Effector memory CD4-positive, alpha-beta T cell (primary cell): ENCODE measurements around the gene COX6A1.
"Not testable (repeated sequence)": the region's sequence is repeated elsewhere in the genome, so short reads cannot be mapped to it uniquely, and the experiment has no call there.

ENCODE experiments used
- DNase-seq, 3 donors: peaks; one replicate each; pipeline ENCODE4 v3.0.0-alpha.2; 2020
- H3K27ac ChIP-seq: 2 replicates; pipeline ENCODE4 v1.7.0; 2013; ENCODE audit warnings: mild to moderate bottlenecking, low read length, moderate library complexity; ENCODE audit not compliant: insufficient read depth, poor library complexity, severe bottlenecking
- H3K27me3 ChIP-seq: replicated peaks from 2 replicates; pipeline ENCODE4 v1.7.0; 2013; ENCODE audit warnings: mild to moderate bottlenecking, low read length; ENCODE audit not compliant: insufficient read depth, control insufficient read depth, poor library complexity, severe bottlenecking
- H3K36me3 ChIP-seq: 2 replicates; pipeline ENCODE4 v1.7.0; 2013; ENCODE audit warnings: mild to moderate bottlenecking, low read length, moderate library complexity; ENCODE audit not compliant: control insufficient read depth, insufficient read depth
- H3K4me1 ChIP-seq: 2 replicates; pipeline ENCODE4 v1.7.0; 2013; ENCODE audit warnings: low read length, mild to moderate bottlenecking; ENCODE audit not compliant: control insufficient read depth, insufficient read depth, poor library complexity, severe bottlenecking
- H3K4me3 ChIP-seq: 2 replicates; pipeline ENCODE4 v1.7.0; 2013; ENCODE audit warnings: low read length, low read depth, mild to moderate bottlenecking; ENCODE audit not compliant: insufficient read depth, poor library complexity, severe bottlenecking
- H3K9me3 ChIP-seq: 2 replicates; pipeline ENCODE4 v1.7.0; 2013; ENCODE audit warnings: mild to moderate bottlenecking, low read length, moderate library complexity; ENCODE audit not compliant: control insufficient read depth

Gene COX6A1

DNA sequence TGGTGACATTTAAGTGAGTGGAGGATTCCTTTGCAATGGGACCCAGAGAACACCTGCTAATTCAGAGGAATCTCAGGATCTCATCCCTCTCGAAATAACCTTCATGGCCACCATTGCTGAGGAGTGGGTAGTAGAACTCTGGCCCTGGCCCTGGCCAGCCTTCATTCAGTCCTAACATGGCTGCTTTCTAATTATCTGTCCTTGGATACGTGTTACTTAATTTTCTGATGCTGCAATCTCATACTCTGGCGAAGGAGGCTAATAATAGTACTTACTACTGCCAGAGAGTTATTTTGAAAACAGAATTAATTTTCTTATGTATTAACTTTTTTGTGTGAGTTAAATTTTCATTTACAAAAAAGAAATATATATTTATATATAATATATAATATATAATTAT is 12.1 kb upstream of the COX6A1 start:
- H3K9me3 ChIP-seq: no peaks in the 10 kb centered on the region

GRCh38 chr12:120428597-120429229 is 9.2 kb upstream of the COX6A1 start:
- H3K9me3 ChIP-seq: no peaks in the 10 kb centered on the region
- DNase-seq: no peak
- peaks cover 3% of the 10 kb centered on the region for H3K27me3 ChIP-seq
- no peak overlapping the region for H3K4me3 ChIP-seq
- H3K36me3 ChIP-seq: no peaks in the 10 kb centered on the region
- H3K4me1 ChIP-seq: no peaks in the 10 kb centered on the region
- H3K27ac ChIP-seq: no peak overlapping the region

More for the DNA sequence above, 12.1 kb upstream of the COX6A1 start:
- Histone ChIP-seq H3K27ac (no peak overlapping the region), H3K27me3 (no peaks in the 10 kb centered on the region), H3K36me3 (no peaks in the 10 kb centered on the region), H3K4me3 (no peak overlapping the region), H3K4me1 (no peaks in the 10 kb centered on the region)
- no peak for DNase-seq

DNA sequence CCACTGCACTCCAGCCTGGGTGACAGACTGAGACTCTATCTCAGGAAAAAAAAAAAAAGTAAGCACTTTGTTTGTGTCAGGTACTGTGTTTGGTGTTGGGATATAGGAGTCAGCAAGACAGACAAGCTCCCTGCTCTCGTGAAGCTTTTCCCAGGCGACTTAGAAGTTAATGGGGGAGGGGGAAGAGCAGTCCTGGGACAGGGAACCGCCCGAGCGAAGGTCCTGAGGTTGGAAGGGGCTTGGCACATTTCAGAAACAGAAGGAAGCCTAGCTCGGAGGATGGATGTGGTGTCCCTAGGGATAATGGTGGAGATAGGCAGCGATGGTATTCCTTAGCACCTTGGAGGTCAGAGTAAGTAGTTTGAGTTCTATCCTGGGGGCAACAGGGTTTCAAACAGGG is 8.5 kb upstream of the COX6A1 start:
- H3K9me3 ChIP-seq: no peaks in the 10 kb centered on the region
- no peaks in the 10 kb centered on the region for H3K36me3 ChIP-seq
- no peaks in the 10 kb centered on the region for H3K4me1 ChIP-seq
- no peak for DNase-seq
- H3K27ac ChIP-seq: no peak overlapping the region
- peaks cover 3% of the 10 kb centered on the region for H3K27me3 ChIP-seq
- H3K4me3 ChIP-seq: no peak overlapping the region

DNA sequence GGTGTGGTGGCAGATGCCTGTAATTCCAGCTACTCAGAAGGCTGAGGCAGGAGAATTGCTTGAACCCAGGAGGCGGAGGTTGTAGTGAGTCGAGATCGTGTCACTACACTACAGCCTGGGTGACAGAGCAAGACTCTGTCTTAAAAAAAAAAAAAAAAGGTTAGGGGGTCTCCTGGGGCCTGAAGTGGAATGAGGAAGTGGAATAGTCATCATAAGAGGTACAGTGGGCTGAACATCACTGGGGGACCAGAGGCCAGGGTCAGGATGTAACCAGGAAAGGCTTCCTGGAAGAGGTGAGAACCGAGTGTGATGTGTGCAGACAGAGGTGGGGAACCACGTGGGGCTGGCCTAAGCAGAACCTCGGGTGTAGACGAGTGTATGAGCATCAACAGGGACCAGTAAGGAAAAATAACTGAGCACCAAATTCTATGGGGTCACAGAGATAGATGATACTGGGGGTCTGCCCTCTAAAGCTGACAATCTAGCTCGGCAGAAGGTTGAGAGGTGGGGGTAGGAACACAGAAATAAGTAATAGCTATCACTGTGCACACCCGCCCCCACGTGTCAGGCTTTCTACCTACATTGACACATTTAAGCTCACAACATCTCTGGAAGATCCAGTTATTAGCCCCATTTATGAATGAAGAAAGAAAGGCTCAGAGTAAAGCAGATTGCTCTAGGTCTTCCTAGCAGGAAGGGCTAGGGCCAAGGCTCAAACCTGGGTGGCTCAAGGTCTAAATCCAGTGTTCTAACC is 5.0 kb upstream of the COX6A1 start:
- Histone ChIP-seq H3K27ac (no peak overlapping the region), H3K4me1 (no peaks in the 10 kb centered on the region), H3K4me3 (no peak overlapping the region), H3K9me3 (no peaks in the 10 kb centered on the region), H3K27me3 (peaks cover 3% of the 10 kb centered on the region), H3K36me3 (no peaks in the 10 kb centered on the region)
- no peak for DNase-seq

GRCh38 chr12:120438495-120439198 is 734 bp downstream of the COX6A1 start:
- peak overlapping the region; percentile 81 for H3K27ac ChIP-seq

DNA sequence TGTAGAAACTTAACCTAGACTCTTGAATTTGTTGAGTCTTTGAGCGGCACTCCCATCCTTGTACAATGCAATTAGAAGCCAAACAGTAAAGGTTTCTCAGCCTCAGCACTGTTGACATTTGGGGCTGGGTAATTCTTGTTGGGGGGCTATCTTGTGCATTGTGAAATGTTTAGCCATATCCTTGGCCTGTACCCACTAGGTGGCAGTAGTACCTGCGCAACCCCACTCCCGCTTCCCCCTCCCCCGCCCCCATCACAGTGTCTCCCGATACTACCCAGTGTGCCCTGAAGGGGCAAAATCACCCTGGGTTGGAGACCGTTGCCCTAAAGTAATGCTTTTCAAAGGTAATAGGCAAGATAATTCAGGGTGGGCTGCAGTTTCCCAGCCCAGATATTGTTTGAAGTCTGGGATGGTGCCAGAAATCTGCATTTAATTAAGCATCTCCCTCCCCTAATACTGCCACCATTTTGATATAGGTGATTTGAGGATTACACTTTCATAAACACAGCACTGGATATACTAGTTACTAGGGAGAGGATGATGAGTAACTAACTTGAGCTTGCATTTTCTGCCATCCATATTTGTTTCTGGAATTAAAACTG is 1.8 kb downstream of the COX6A1 start:
- Histone ChIP-seq H3K9me3 (no peaks in the 10 kb centered on the region), H3K4me1 (peaks cover 19% of the 10 kb centered on the region), H3K27ac (no peak overlapping the region), H3K4me3 (no peak overlapping the region), H3K27me3 (no peaks in the 10 kb centered on the region), H3K36me3 (peaks cover 22% of the 10 kb centered on the region)
- DNase-seq: peak; percentile 60 to 71 (median 60)

More at GRCh38 chr12:120438495-120439198, 734 bp downstream of the COX6A1 start:
- H3K9me3 ChIP-seq: no peaks in the 10 kb centered on the region
- H3K4me1 ChIP-seq: peaks cover 19% of the 10 kb centered on the region
- H3K36me3 ChIP-seq: peaks cover 18% of the 10 kb centered on the region
- H3K4me3 ChIP-seq: peak overlapping the region; percentile 85
- H3K27me3 ChIP-seq: no peaks in the 10 kb centered on the region
- no peak for DNase-seq

- H3K4me1 ChIP-seq: peaks cover 12% of the 10 kb centered on the region
- no peak overlapping the region for H3K27ac ChIP-seq
- no peak for DNase-seq
- H3K9me3 ChIP-seq: no peaks in the 10 kb centered on the region
- no peak overlapping the region for H3K4me3 ChIP-seq
- H3K27me3 ChIP-seq: no peaks in the 10 kb centered on the region
- peaks cover 22% of the 10 kb centered on the region for H3K36me3 ChIP-seq
Measured at GRCh38 chr12:120444676-120445075, 6.8 kb downstream of the COX6A1 start.

GRCh38 chr12:120445911-120446843 is 8.3 kb downstream of the COX6A1 start, which contains the start of the genes GATC and TRIAP1:
GATC (plus strand) TSS chr12:120446444; CDS start chr12:120446481, 37 bp downstream.
TRIAP1 (minus strand) TSS chr12:120446384; CDS start chr12:120446372, 12 bp downstream.
- no peaks in the 10 kb centered on the region for H3K27me3 ChIP-seq

GRCh38 chr12:120446844-120447178 is 8.9 kb downstream of the COX6A1 start:
- H3K27ac ChIP-seq: peak overlapping the region; percentile 85
- H3K27me3 ChIP-seq, DNase-seq, H3K4me1 ChIP-seq, H3K9me3 ChIP-seq: not testable (repeated sequence)
- peaks cover 12% of the 10 kb centered on the region for H3K36me3 ChIP-seq
- H3K4me3 ChIP-seq: peak overlapping the region; percentile 99

More at GRCh38 chr12:120445911-120446843, 8.3 kb downstream of the COX6A1 start, which contains the start of the genes GATC and TRIAP1:
- H3K27ac ChIP-seq: peak within 1 kb of the TSS; percentile 85
- peaks cover 14% of the 10 kb centered on the region for H3K36me3 ChIP-seq
- no peaks in the 10 kb centered on the region for H3K9me3 ChIP-seq
- peak within 1 kb of the TSS; percentile 99 for H3K4me3 ChIP-seq
- H3K4me1 ChIP-seq: peaks cover 7% of the 10 kb centered on the region
- peak; percentile 75 to 79 (median 79) for DNase-seq
